Glutamatergic neuron (in vitro differentiated cells): ENCODE data around the gene GLIS1. TPM values are rescaled to one million over a fixed set of nuclear protein-coding genes. Genes with fewer than 3 reads are reported as not detected.

Experiments
- DNase-seq: peaks from one replicate; pipeline ENCODE4 v3.0.0; 2022
- H3K27ac Mint-ChIP-seq: one replicate; pipeline ENCODE4 v1.8.0; 2020; ENCODE audit warnings: mild to moderate bottlenecking, mixed read lengths, inconsistent platforms; ENCODE audit not compliant: unreplicated experiment
- H3K27me3 Mint-ChIP-seq: one replicate; pipeline ENCODE4 v1.8.0; 2020; ENCODE audit warnings: mild to moderate bottlenecking, moderate library complexity, mixed read lengths, inconsistent platforms; ENCODE audit not compliant: unreplicated experiment
- H3K36me3 Mint-ChIP-seq: one replicate; pipeline ENCODE4 v1.8.0; 2020; ENCODE audit warnings: mild to moderate bottlenecking, mixed read lengths, inconsistent platforms; ENCODE audit not compliant: unreplicated experiment
- H3K4me1 Mint-ChIP-seq: one replicate; pipeline ENCODE4 v1.8.0; 2020; ENCODE audit warnings: mild to moderate bottlenecking, low read depth, mixed read lengths, inconsistent platforms; ENCODE audit not compliant: unreplicated experiment
- H3K4me3 Mint-ChIP-seq: one replicate; pipeline ENCODE4 v1.8.0; 2020; ENCODE audit warnings: mild to moderate bottlenecking, mixed read lengths, inconsistent platforms; ENCODE audit not compliant: unreplicated experiment
- H3K9me3 Mint-ChIP-seq: one replicate; pipeline ENCODE4 v1.8.0; 2020; ENCODE audit warnings: mild to moderate bottlenecking, moderate library complexity, mixed read lengths, inconsistent platforms; ENCODE audit not compliant: unreplicated experiment
- total RNA-seq: library from RNA; stranded (reverse); fragmentation: NEBNext Ultra II Directional; extraction: Animal tissue kit (Norgen Biotek cat#: 25700); gene quantifications from one replicate; pipeline ENCODE4 v1.2.1, GENCODE V29; 2021; ENCODE audit not compliant: unreplicated experiment
- TF ChIP-seq, protein P1 (sequence below): fragments of 200-600 bp; sonication (generic); IDR thresholded peaks from one replicate; pipeline ENCODE4 v1.5.0; 2021; ENCODE audit not compliant: partially characterized antibody, unreplicated experiment

GLIS1 gene
- total RNA-seq, 1 donor from 2014 or later, result 0.76 TPM

DNA sequence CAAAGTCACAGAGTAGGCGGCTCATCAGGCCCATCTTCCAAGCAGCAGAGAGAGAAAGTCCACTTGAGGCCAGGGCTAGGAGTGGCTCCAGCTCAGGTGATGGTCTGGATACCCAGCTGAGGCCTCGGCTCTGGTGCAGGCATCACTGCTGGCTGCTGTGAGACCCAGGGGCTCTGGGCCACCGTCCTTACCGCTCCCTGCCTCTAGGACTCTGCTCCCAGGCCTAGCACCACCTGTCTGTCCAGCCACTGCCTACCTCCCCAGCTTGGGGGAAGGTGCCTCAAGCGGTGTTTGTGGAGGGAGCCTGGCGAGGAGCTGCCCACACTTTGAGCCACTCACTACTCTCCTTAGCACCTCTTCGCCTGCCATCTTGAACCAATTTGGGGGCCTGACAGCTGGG lies 221.9 kb downstream of the GLIS1 start:
- H3K4me3 Mint-ChIP-seq, result no peak overlapping the region
- peaks cover 43% of the 10 kb centered on the region for H3K4me1 Mint-ChIP-seq
- peak overlapping the region; percentile 89 for H3K27ac Mint-ChIP-seq
- TF ChIP-seq, protein P1, sequence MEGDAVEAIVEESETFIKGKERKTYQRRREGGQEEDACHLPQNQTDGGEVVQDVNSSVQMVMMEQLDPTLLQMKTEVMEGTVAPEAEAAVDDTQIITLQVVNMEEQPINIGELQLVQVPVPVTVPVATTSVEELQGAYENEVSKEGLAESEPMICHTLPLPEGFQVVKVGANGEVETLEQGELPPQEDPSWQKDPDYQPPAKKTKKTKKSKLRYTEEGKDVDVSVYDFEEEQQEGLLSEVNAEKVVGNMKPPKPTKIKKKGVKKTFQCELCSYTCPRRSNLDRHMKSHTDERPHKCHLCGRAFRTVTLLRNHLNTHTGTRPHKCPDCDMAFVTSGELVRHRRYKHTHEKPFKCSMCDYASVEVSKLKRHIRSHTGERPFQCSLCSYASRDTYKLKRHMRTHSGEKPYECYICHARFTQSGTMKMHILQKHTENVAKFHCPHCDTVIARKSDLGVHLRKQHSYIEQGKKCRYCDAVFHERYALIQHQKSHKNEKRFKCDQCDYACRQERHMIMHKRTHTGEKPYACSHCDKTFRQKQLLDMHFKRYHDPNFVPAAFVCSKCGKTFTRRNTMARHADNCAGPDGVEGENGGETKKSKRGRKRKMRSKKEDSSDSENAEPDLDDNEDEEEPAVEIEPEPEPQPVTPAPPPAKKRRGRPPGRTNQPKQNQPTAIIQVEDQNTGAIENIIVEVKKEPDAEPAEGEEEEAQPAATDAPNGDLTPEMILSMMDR, result no peak
- DNase-seq, result no peak
- peaks cover 3% of the 10 kb centered on the region for H3K27me3 Mint-ChIP-seq
- H3K36me3 Mint-ChIP-seq, result no peaks in the 10 kb centered on the region
- peaks cover 4% of the 10 kb centered on the region for H3K9me3 Mint-ChIP-seq

GRCh38 chr1:53516181-53516580 lies 222.8 kb downstream of the GLIS1 start:
- TF ChIP-seq, protein P1, result no peak
- peaks cover 3% of the 10 kb centered on the region for H3K27me3 Mint-ChIP-seq
- H3K4me1 Mint-ChIP-seq, result peaks cover 47% of the 10 kb centered on the region
- H3K27ac Mint-ChIP-seq, result peak overlapping the region; percentile 93
- H3K4me3 Mint-ChIP-seq, result peak overlapping the region; percentile 2
- DNase-seq, result no peak
- peaks cover 4% of the 10 kb centered on the region for H3K9me3 Mint-ChIP-seq
- H3K36me3 Mint-ChIP-seq, result no peaks in the 10 kb centered on the region

DNA sequence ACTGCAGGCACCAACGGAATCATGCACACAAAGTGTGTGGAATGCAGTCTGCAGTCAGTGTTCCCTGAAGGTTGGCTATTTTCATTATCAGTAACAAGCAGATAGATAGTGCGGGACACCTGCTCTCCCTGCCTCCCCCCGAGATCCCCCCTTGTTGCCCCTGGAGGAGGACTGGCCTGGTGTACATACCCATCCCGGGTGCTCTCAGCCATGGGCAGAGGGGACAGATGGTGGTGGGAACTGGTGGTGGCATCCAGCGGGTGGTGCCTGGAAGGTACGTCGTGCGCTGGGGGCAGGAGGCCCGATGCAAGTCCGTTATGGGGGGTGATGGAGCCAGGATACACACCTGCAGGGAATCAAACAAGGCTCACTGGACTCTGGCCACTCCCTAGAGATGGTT lies 224.5 kb downstream of the GLIS1 start:
- Mint-ChIP-seq H3K4me1 (peaks cover 40% of the 10 kb centered on the region), H3K9me3 (peaks cover 2% of the 10 kb centered on the region), H3K4me3 (no peak overlapping the region), H3K27ac (no peak overlapping the region), H3K36me3 (no peaks in the 10 kb centered on the region), H3K27me3 (peaks cover 3% of the 10 kb centered on the region)
- no peak for DNase-seq
- TF ChIP-seq, protein P1, result no peak

GRCh38 chr1:53513846-53514245 lies 225.1 kb downstream of the GLIS1 start:
- peaks cover 2% of the 10 kb centered on the region for H3K9me3 Mint-ChIP-seq
- no peak overlapping the region for H3K27ac Mint-ChIP-seq
- TF ChIP-seq, protein P1, result no peak
- H3K36me3 Mint-ChIP-seq, result no peaks in the 10 kb centered on the region
- peaks cover 37% of the 10 kb centered on the region for H3K4me1 Mint-ChIP-seq
- no peak for DNase-seq
- no peak overlapping the region for H3K4me3 Mint-ChIP-seq
- peaks cover 3% of the 10 kb centered on the region for H3K27me3 Mint-ChIP-seq

GRCh38 chr1:53512807-53513755 lies 225.9 kb downstream of the GLIS1 start:
- TF ChIP-seq, protein P1, result no peak
- peak; percentile 12 for DNase-seq
- Mint-ChIP-seq H3K4me1 (peaks cover 31% of the 10 kb centered on the region), H3K27me3 (peaks cover 3% of the 10 kb centered on the region), H3K4me3 (no peak overlapping the region), H3K9me3 (peaks cover under 1% of the 10 kb centered on the region), H3K36me3 (no peaks in the 10 kb centered on the region), H3K27ac (no peak overlapping the region)
